ENCODE data around the gene SMCO3.

The SMCO3 gene

GRCh38 chr12:14824012-14824634 is 10.1 kb upstream of the SMCO3 start:
- Histone ChIP-seq H3K9me2 (replicated peaks; ENCODE audit: insufficient read depth, low read length) (no peaks in the 10 kb centered on the region), H3K27me3 (ENCODE audit: low read length) (no peaks in the 10 kb centered on the region), H3K9me3 (ENCODE audit: insufficient read depth, low read length) (no peaks in the 10 kb centered on the region), H3K36me3 (ENCODE audit: low read length) (no peaks in the 10 kb centered on the region), H3K9ac (ENCODE audit: low read length) (no peak overlapping the region), H3K4me2 (ENCODE audit: low read depth, low read length, poor library complexity, severe bottlenecking) (no peak overlapping the region), H3K79me2 (ENCODE audit: insufficient read depth, low read length) (no peaks in the 10 kb centered on the region), H3F3A (ENCODE audit: insufficient read depth) (no peaks in the 10 kb centered on the region), H2AFZ (ENCODE audit: low read depth, low read length, severe bottlenecking) (no peak overlapping the region), H4K20me1 (ENCODE audit: low read depth, low read length) (no peaks in the 10 kb centered on the region), H3K27ac (ENCODE audit: low read depth, low read length) (no peak overlapping the region), H3K4me3 (ENCODE audit: insufficient read depth, low read length, poor library complexity, severe bottlenecking) (no peak overlapping the region)
- no peak for TF ChIP-seq CTCF (IDR thresholded peaks at IDR 0.05; ENCODE audit: insufficient read depth, low read length, poor library complexity, severe bottlenecking)
- TF ChIP-seq EZH2phosphoT487 (conservative IDR thresholded peaks at IDR 0.05; ENCODE audit: low read length), result no peak

- H3K27me3 ChIP-seq (ENCODE audit: low read length), result no peaks in the 10 kb centered on the region
- no peaks in the 10 kb centered on the region for H3K9me3 ChIP-seq (ENCODE audit: insufficient read depth, low read length)
- H3K9me2 ChIP-seq (replicated peaks; ENCODE audit: insufficient read depth, low read length), result no peaks in the 10 kb centered on the region
- H3K79me2 ChIP-seq (ENCODE audit: insufficient read depth, low read length), result no peaks in the 10 kb centered on the region
- no peak overlapping the region for H3K4me3 ChIP-seq (ENCODE audit: insufficient read depth, low read length, poor library complexity, severe bottlenecking)
- H3F3A ChIP-seq (ENCODE audit: insufficient read depth), result no peaks in the 10 kb centered on the region
- H3K36me3 ChIP-seq (ENCODE audit: low read length), result no peaks in the 10 kb centered on the region
- no peak overlapping the region for H3K9ac ChIP-seq (ENCODE audit: low read length)
- no peak overlapping the region for H2AFZ ChIP-seq (ENCODE audit: low read depth, low read length, severe bottlenecking)
- H3K4me2 ChIP-seq (ENCODE audit: low read depth, low read length, poor library complexity, severe bottlenecking), result no peak overlapping the region
- H3K27ac ChIP-seq (ENCODE audit: low read depth, low read length), result no peak overlapping the region
- no peaks in the 10 kb centered on the region for H4K20me1 ChIP-seq (ENCODE audit: low read depth, low read length)
- TF ChIP-seq CTCF (IDR thresholded peaks at IDR 0.05; ENCODE audit: insufficient read depth, low read length, poor library complexity, severe bottlenecking) (no peak), EZH2phosphoT487 (conservative IDR thresholded peaks at IDR 0.05; ENCODE audit: low read length) (no peak)
Measured at GRCh38 chr12:14811486-14811885, 2.5 kb downstream of the SMCO3 start.

GRCh38 chr12:14810953-14811483 is 3.0 kb downstream of the SMCO3 start:
- no peak overlapping the region for H2AFZ ChIP-seq (ENCODE audit: low read depth, low read length, severe bottlenecking)
- no peak overlapping the region for H3K4me2 ChIP-seq (ENCODE audit: low read depth, low read length, poor library complexity, severe bottlenecking)
- H3K4me3 ChIP-seq (ENCODE audit: insufficient read depth, low read length, poor library complexity, severe bottlenecking), result no peak overlapping the region
- H4K20me1 ChIP-seq (ENCODE audit: low read depth, low read length), result no peaks in the 10 kb centered on the region
- no peaks in the 10 kb centered on the region for H3K9me2 ChIP-seq (replicated peaks; ENCODE audit: insufficient read depth, low read length)
- no peaks in the 10 kb centered on the region for H3F3A ChIP-seq (ENCODE audit: insufficient read depth)
- H3K79me2 ChIP-seq (ENCODE audit: insufficient read depth, low read length), result no peaks in the 10 kb centered on the region
- TF ChIP-seq CTCF (IDR thresholded peaks at IDR 0.05; ENCODE audit: insufficient read depth, low read length, poor library complexity, severe bottlenecking) (no peak), EZH2phosphoT487 (conservative IDR thresholded peaks at IDR 0.05; ENCODE audit: low read length) (no peak)
- H3K27ac ChIP-seq (ENCODE audit: low read depth, low read length), result no peak overlapping the region
- no peaks in the 10 kb centered on the region for H3K9me3 ChIP-seq (ENCODE audit: insufficient read depth, low read length)
- H3K36me3 ChIP-seq (ENCODE audit: low read length), result no peaks in the 10 kb centered on the region
- no peaks in the 10 kb centered on the region for H3K27me3 ChIP-seq (ENCODE audit: low read length)
- H3K9ac ChIP-seq (ENCODE audit: low read length), result no peak overlapping the region

All from SU-DHL-6 (cell line).